NCI-H1105 treated with DMSO at 0.1 percent for 48 hours (cell line): Measurements from ENCODE around the gene ZNF140.

Source experiments
- DNase-seq: peaks from one replicate; lab custom pipeline; 2025; lab: John Stamatoyannopoulos, UW

Gene ZNF140

GRCh38 chr12:133080368-133081158, at the start of gene ZNF140:
Gene ZNF140 (plus strand): TSS chr12:133080923. CDS start chr12:133081321, 398 bp downstream.
- DNase-seq = peak; percentile 99

- DNase-seq = peak; percentile 97
Observed at GRCh38 chr12:133037207-133038005, 43.3 kb upstream of the ZNF140 start, which contains the start of gene ZNF84. Gene ZNF84 (plus strand): TSS chr12:133037509. CDS start chr12:133041468, 3,959 bp downstream.

GRCh38 chr12:133038118-133038709, 42.5 kb upstream of the ZNF140 start:
- DNase-seq = no peak

- DNase-seq = no peak
Observed at GRCh38 chr12:133046698-133047097, 34.0 kb upstream of the ZNF140 start.

- DNase-seq = no peak
Observed at GRCh38 chr12:133057446-133057845, 23.3 kb upstream of the ZNF140 start.

- peak; percentile 40 for DNase-seq
Observed at GRCh38 chr12:133058203-133059113, 22.3 kb upstream of the ZNF140 start.

GRCh38 chr12:133061954-133062353, 18.8 kb upstream of the ZNF140 start:
- DNase-seq = no peak

- no peak for DNase-seq
Observed at GRCh38 chr12:133063556-133063955, 17.2 kb upstream of the ZNF140 start.

GRCh38 chr12:133073836-133074235, 6.9 kb upstream of the ZNF140 start:
- DNase-seq = no peak

- DNase-seq = peak; percentile 99
Observed at GRCh38 chr12:133080026-133080367, 726 bp upstream of the ZNF140 start.

- no peak for DNase-seq
Observed at GRCh38 chr12:133081159-133081780, 547 bp downstream of the ZNF140 start.

- no peak for DNase-seq
Observed at GRCh38 chr12:133083345-133083744, 2.6 kb downstream of the ZNF140 start.

- DNase-seq = no peak
Observed at GRCh38 chr12:133105620-133106019, 24.9 kb downstream of the ZNF140 start.

- no peak for DNase-seq
Observed at GRCh38 chr12:133106253-133106652, 25.5 kb downstream of the ZNF140 start.

GRCh38 chr12:133107121-133107520, 26.4 kb downstream of the ZNF140 start:
- DNase-seq = no peak

GRCh38 chr12:133108150-133108549, 27.4 kb downstream of the ZNF140 start:
- no peak for DNase-seq

- no peak for DNase-seq
Observed at GRCh38 chr12:133120385-133121191, 39.9 kb downstream of the ZNF140 start.

- no peak for DNase-seq
Observed at GRCh38 chr12:133124674-133125073, 44.0 kb downstream of the ZNF140 start.

- peak; percentile 25 for DNase-seq
Observed at GRCh38 chr12:133129368-133130037, 48.8 kb downstream of the ZNF140 start.
